Smooth muscle cell (in vitro differentiated cells): ENCODE data around the gene KLHL25. TPM values are rescaled to one million over a fixed set of nuclear protein-coding genes. Genes with fewer than 3 reads are reported as not detected.

ENCODE experiments used
- DNase-seq: peaks from one replicate; lab custom pipeline; 2025; ENCODE audit not compliant: unreplicated experiment; lab: John Stamatoyannopoulos, UW
- H2AFZ ChIP-seq: fragments of 200-600 bp; sonication (generic); 2 replicates; pipeline ENCODE4 v1.6.0; 2016; ENCODE audit warnings: antibody characterized with exemption, low read depth, mild to moderate bottlenecking
- H3F3A ChIP-seq: fragments of 200-600 bp; sonication (generic); 2 replicates; pipeline ENCODE4 v1.6.0; 2017; ENCODE audit warnings: antibody characterized with exemption, low read depth
- H3K27ac ChIP-seq: fragments of 200-600 bp; sonication (generic); 2 replicates; pipeline ENCODE4 v1.5.1; 2016; ENCODE audit warnings: low read depth, mild to moderate bottlenecking
- H3K27me3 ChIP-seq: fragments of 200-600 bp; sonication (generic); 2 replicates; pipeline ENCODE4 v1.6.1; 2016; ENCODE audit warnings: low read depth, mild to moderate bottlenecking
- H3K36me3 ChIP-seq: fragments of 200-600 bp; sonication (generic); 2 replicates; pipeline ENCODE4 v1.5.1; 2016; ENCODE audit warnings: low read depth
- H3K4me1 ChIP-seq: fragments of 200-600 bp; sonication (generic); 2 replicates; pipeline ENCODE4 v1.5.1; 2016; ENCODE audit warnings: low read depth
- H3K4me2 ChIP-seq: fragments of 200-600 bp; sonication (generic); 2 replicates; pipeline ENCODE4 v1.6.0; 2016; ENCODE audit warnings: mild to moderate bottlenecking
- H3K4me3 ChIP-seq: fragments of 200-600 bp; sonication (generic); 2 replicates; pipeline ENCODE4 v1.5.1; 2016; ENCODE audit warnings: mild to moderate bottlenecking
- H3K79me2 ChIP-seq: fragments of 200-600 bp; sonication (generic); 2 replicates; pipeline ENCODE4 v1.6.0; 2016; ENCODE audit warnings: low read depth, mild to moderate bottlenecking
- H3K9ac ChIP-seq: fragments of 200-600 bp; sonication (generic); 2 replicates; pipeline ENCODE4 v1.6.0; 2016; ENCODE audit warnings: low read depth
- H3K9me3 ChIP-seq: fragments of 200-600 bp; sonication (generic); replicated peaks from 2 replicates; pipeline ENCODE4 v1.5.1; 2016; ENCODE audit warnings: low read depth
- H4K20me1 ChIP-seq: fragments of 200-600 bp; sonication (generic); 2 replicates; pipeline ENCODE4 v1.6.0; 2016; ENCODE audit warnings: low read depth
- WGBS: methylation state at CpG from one replicate; pipeline ENCODE4 v1.1.7; 2016; ENCODE audit warnings: low lambda C conversion rate; 5-methylcytosine and 5-hydroxymethylcytosine counted together
- polyA plus RNA-seq: library from polyadenylated mRNA; unstranded; fragments of >200 nt; fragmentation: Nextera tagmentation; extraction: Ambion mirVana; gene quantifications from 2 replicates; pipeline ENCODE4 v1.2.1, GENCODE V29; 2016
- total RNA-seq: library from RNA; depleted of rRNA; stranded (reverse); fragments of >200 nt; gene quantifications from 2 replicates; pipeline ENCODE4 v1.2.3, GENCODE V29; 2014
- TF ChIP-seq, protein P1 (sequence below): fragments of 200-600 bp; sonication (generic); IDR thresholded peaks from 2 replicates; pipeline ENCODE4 v1.5.1; 2017; ENCODE audit warnings: borderline replicate concordance, mild to moderate bottlenecking, antibody characterized with exemption; ENCODE audit not compliant: insufficient read depth, poor library complexity, severe bottlenecking

Gene KLHL25
- total and polyA plus RNA-seq, 2 experiments from 2014 or later, result 5.0 to 6.7 TPM

GRCh38 chr15:85722374-85723152, 72.2 kb downstream of the KLHL25 start:
- no peak overlapping the region for H3K27ac ChIP-seq
- H3K4me3 ChIP-seq, result no peak overlapping the region
- TF ChIP-seq, protein P1, sequence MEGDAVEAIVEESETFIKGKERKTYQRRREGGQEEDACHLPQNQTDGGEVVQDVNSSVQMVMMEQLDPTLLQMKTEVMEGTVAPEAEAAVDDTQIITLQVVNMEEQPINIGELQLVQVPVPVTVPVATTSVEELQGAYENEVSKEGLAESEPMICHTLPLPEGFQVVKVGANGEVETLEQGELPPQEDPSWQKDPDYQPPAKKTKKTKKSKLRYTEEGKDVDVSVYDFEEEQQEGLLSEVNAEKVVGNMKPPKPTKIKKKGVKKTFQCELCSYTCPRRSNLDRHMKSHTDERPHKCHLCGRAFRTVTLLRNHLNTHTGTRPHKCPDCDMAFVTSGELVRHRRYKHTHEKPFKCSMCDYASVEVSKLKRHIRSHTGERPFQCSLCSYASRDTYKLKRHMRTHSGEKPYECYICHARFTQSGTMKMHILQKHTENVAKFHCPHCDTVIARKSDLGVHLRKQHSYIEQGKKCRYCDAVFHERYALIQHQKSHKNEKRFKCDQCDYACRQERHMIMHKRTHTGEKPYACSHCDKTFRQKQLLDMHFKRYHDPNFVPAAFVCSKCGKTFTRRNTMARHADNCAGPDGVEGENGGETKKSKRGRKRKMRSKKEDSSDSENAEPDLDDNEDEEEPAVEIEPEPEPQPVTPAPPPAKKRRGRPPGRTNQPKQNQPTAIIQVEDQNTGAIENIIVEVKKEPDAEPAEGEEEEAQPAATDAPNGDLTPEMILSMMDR, result no peak
- H3K79me2 ChIP-seq, result no peaks in the 10 kb centered on the region
- H2AFZ ChIP-seq, result no peak overlapping the region
- H3K27me3 ChIP-seq, result no peaks in the 10 kb centered on the region
- H3K36me3 ChIP-seq, result peaks cover 37% of the 10 kb centered on the region
- H3F3A ChIP-seq, result no peaks in the 10 kb centered on the region
- no peak for DNase-seq
- H3K9ac ChIP-seq, result no peak overlapping the region
- H3K4me1 ChIP-seq, result peaks cover 3% of the 10 kb centered on the region
- H3K9me3 ChIP-seq, result no peaks in the 10 kb centered on the region
- H3K4me2 ChIP-seq, result no peak overlapping the region
- 97% methylated on average over 1 of the region's 1 CpG for WGBS
- no peaks in the 10 kb centered on the region for H4K20me1 ChIP-seq

- peaks cover 43% of the 10 kb centered on the region for H3K36me3 ChIP-seq
- no peak overlapping the region for H3K9ac ChIP-seq
- WGBS, result 99% methylated on average over 4 of the region's 4 CpGs
- H3K4me2 ChIP-seq, result no peak overlapping the region
- no peaks in the 10 kb centered on the region for H3K9me3 ChIP-seq
- TF ChIP-seq, protein P1, result no peak
- H3K79me2 ChIP-seq, result no peaks in the 10 kb centered on the region
- no peak overlapping the region for H3K27ac ChIP-seq
- no peak overlapping the region for H3K4me3 ChIP-seq
- no peak for DNase-seq
- H3K4me1 ChIP-seq, result peaks cover 4% of the 10 kb centered on the region
- no peaks in the 10 kb centered on the region for H3K27me3 ChIP-seq
- no peaks in the 10 kb centered on the region for H4K20me1 ChIP-seq
- H2AFZ ChIP-seq, result no peak overlapping the region
- no peaks in the 10 kb centered on the region for H3F3A ChIP-seq
Measured at GRCh38 chr15:85718981-85719380, 75.7 kb downstream of the KLHL25 start.

- no peaks in the 10 kb centered on the region for H3K9me3 ChIP-seq
- DNase-seq, result no peak
- no peaks in the 10 kb centered on the region for H3K27me3 ChIP-seq
- H3K4me3 ChIP-seq, result no peak overlapping the region
- peaks cover 4% of the 10 kb centered on the region for H3K4me1 ChIP-seq
- no peak overlapping the region for H3K9ac ChIP-seq
- H4K20me1 ChIP-seq, result no peaks in the 10 kb centered on the region
- no peaks in the 10 kb centered on the region for H3K79me2 ChIP-seq
- no peak overlapping the region for H3K27ac ChIP-seq
- TF ChIP-seq, protein P1, result no peak
- no peak overlapping the region for H2AFZ ChIP-seq
- no peaks in the 10 kb centered on the region for H3F3A ChIP-seq
- 89% methylated on average over 12 of the region's 12 CpGs for WGBS
- H3K36me3 ChIP-seq, result peaks cover 40% of the 10 kb centered on the region
- H3K4me2 ChIP-seq, result no peak overlapping the region
Measured at GRCh38 chr15:85718271-85718971, 76.3 kb downstream of the KLHL25 start.
